Measurements from ENCODE around the gene GPR37. TPM values are rescaled to one million over a fixed set of nuclear protein-coding genes. Genes with fewer than 3 reads are reported as not detected.

The GPR37 gene
- total RNA-seq: 20.9 TPM

GRCh38 chr7:124765401-124766352 lies at the start of gene GPR37:
Gene GPR37, minus strand, starts transcription at chr7:124765792. Its CDS starts 816 bp downstream, at chr7:124764976.
- peaks cover 0 to 18% (median 15%) of the 10 kb centered on the region in 3 donors for H3K4me1 ChIP-seq (ENCODE audit: control insufficient read depth in 3 of 3, insufficient read depth in 3 of 3, low read length in 3 of 3)
- peak within 1 kb of the TSS; percentile 67 to 71 (median 69) for H3K4me3 ChIP-seq (ENCODE audit: low read length in 3 of 3)
- H3K9me3 ChIP-seq (ENCODE audit: control insufficient read depth in 3 of 3, low read length in 3 of 3): no peaks in the 10 kb centered on the region
- H3K36me3 ChIP-seq (ENCODE audit: control insufficient read depth in 3 of 3, insufficient read depth in 3 of 3, low read length in 3 of 3): no peaks in the 10 kb centered on the region
- H3K9ac ChIP-seq (ENCODE audit: low read depth in 1 of 3, low read length in 3 of 3): peak within 1 kb of the TSS; percentile 50 to 57 (median 50)
- peaks cover 22 to 32% (median 24%) of the 10 kb centered on the region in 3 donors for H3K27me3 ChIP-seq (ENCODE audit: control insufficient read depth in 3 of 3, insufficient read depth in 3 of 3, low read length in 3 of 3)
- H3K27ac ChIP-seq (ENCODE audit: low read depth, low read length): no peak within 1 kb of the TSS

- Histone ChIP-seq H3K9ac (ENCODE audit: low read depth in 1 of 3, low read length in 3 of 3) (no peak overlapping the region), H3K36me3 (ENCODE audit: control insufficient read depth in 3 of 3, insufficient read depth in 3 of 3, low read length in 3 of 3) (no peaks in the 10 kb centered on the region), H3K27me3 (ENCODE audit: control insufficient read depth in 3 of 3, insufficient read depth in 3 of 3, low read length in 3 of 3) (no peaks in the 10 kb centered on the region), H3K4me3 (ENCODE audit: low read length in 3 of 3) (no peak overlapping the region), H3K27ac (ENCODE audit: low read depth, low read length) (no peak overlapping the region), H3K4me1 (ENCODE audit: control insufficient read depth in 3 of 3, insufficient read depth in 3 of 3, low read length in 3 of 3) (no peaks in the 10 kb centered on the region), H3K9me3 (ENCODE audit: control insufficient read depth in 3 of 3, low read length in 3 of 3) (no peaks in the 10 kb centered on the region)
Measured at GRCh38 chr7:124813994-124814798, 48.6 kb upstream of the GPR37 start.

- H3K27ac ChIP-seq (ENCODE audit: low read depth, low read length): no peak overlapping the region
Measured at GRCh38 chr7:124812764-124813163, 47.2 kb upstream of the GPR37 start.

DNA sequence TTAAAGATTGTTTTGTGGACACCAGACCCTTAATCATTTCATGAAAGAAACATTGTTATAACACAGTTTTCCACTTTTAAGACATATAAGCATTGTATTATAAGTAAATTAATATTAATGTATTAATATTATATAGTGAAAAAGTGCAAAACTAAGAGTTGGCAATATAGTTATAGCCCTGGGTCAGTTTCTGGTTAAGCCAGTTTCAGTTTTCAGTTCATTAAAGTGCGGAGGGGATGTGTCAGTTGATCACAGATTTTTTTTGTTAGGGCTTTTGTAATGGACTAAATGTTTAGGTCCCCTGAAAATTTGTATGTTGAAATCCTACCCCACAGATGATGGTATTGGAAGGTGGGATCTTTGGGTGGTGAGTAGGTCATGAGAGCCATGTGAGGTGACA lies 45.7 kb upstream of the GPR37 start:
- H3K4me1 ChIP-seq (ENCODE audit: control insufficient read depth in 3 of 3, insufficient read depth in 3 of 3, low read length in 3 of 3): no peaks in the 10 kb centered on the region
- no peak overlapping the region for H3K27ac ChIP-seq (ENCODE audit: low read depth, low read length)
- H3K36me3 ChIP-seq (ENCODE audit: control insufficient read depth in 3 of 3, insufficient read depth in 3 of 3, low read length in 3 of 3): no peaks in the 10 kb centered on the region
- no peaks in the 10 kb centered on the region for H3K27me3 ChIP-seq (ENCODE audit: control insufficient read depth in 3 of 3, insufficient read depth in 3 of 3, low read length in 3 of 3)
- no peaks in the 10 kb centered on the region for H3K9me3 ChIP-seq (ENCODE audit: control insufficient read depth in 3 of 3, low read length in 3 of 3)
- no peak overlapping the region for H3K9ac ChIP-seq (ENCODE audit: low read depth in 1 of 3, low read length in 3 of 3)
- no peak overlapping the region for H3K4me3 ChIP-seq (ENCODE audit: low read length in 3 of 3)

More at GRCh38 chr7:124812764-124813163, 47.2 kb upstream of the GPR37 start:
- no peak overlapping the region for H3K4me3 ChIP-seq (ENCODE audit: low read length in 3 of 3)
- H3K4me1 ChIP-seq (ENCODE audit: control insufficient read depth in 3 of 3, insufficient read depth in 3 of 3, low read length in 3 of 3): no peaks in the 10 kb centered on the region
- no peaks in the 10 kb centered on the region for H3K36me3 ChIP-seq (ENCODE audit: control insufficient read depth in 3 of 3, insufficient read depth in 3 of 3, low read length in 3 of 3)
- no peak overlapping the region for H3K9ac ChIP-seq (ENCODE audit: low read depth in 1 of 3, low read length in 3 of 3)
- no peaks in the 10 kb centered on the region for H3K9me3 ChIP-seq (ENCODE audit: control insufficient read depth in 3 of 3, low read length in 3 of 3)
- no peaks in the 10 kb centered on the region for H3K27me3 ChIP-seq (ENCODE audit: control insufficient read depth in 3 of 3, insufficient read depth in 3 of 3, low read length in 3 of 3)

DNA sequence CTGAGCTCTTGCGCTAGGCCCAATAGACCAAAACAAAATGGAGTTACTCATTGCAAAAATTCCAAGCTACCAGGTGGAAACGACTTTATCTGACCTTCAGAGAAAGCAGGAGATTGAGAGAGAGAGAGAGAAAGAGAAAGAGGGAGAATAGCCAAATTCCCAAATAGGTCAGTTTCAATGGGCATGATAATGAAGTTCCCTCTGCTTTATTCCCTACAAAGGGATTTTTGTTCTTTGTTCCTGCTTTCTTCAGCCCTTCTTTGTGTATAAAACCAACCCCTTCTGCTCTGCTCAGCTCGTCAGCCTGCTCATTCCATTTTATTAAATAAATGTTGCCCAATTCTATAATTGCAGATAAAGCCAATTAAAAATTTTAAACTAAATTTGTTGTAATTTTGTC lies 45.0 kb upstream of the GPR37 start:
- no peaks in the 10 kb centered on the region for H3K27me3 ChIP-seq (ENCODE audit: control insufficient read depth in 3 of 3, insufficient read depth in 3 of 3, low read length in 3 of 3)
- H3K36me3 ChIP-seq (ENCODE audit: control insufficient read depth in 3 of 3, insufficient read depth in 3 of 3, low read length in 3 of 3): no peaks in the 10 kb centered on the region
- no peak overlapping the region for H3K27ac ChIP-seq (ENCODE audit: low read depth, low read length)
- H3K9ac ChIP-seq (ENCODE audit: low read depth in 1 of 3, low read length in 3 of 3): no peak overlapping the region
- no peaks in the 10 kb centered on the region for H3K9me3 ChIP-seq (ENCODE audit: control insufficient read depth in 3 of 3, low read length in 3 of 3)
- no peaks in the 10 kb centered on the region for H3K4me1 ChIP-seq (ENCODE audit: control insufficient read depth in 3 of 3, insufficient read depth in 3 of 3, low read length in 3 of 3)
- no peak overlapping the region for H3K4me3 ChIP-seq (ENCODE audit: low read length in 3 of 3)

DNA sequence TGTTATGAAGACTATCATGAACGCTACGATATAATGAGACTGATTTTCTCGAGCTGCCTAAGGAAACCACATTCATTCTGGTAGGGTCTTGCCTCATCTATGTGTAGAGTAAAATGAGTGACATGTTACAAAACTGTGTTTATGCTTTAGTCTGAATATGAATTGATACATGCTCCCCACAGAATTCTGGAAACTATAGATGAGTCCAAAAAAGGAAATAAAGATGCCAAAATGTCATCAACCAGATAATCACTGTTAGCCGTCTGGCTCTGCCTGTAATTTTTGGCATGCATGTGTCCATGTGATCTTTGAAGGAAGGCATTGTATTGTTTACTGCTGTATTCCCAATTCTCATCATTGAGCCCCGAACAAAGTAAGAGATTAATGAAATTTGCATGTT lies 42.6 kb upstream of the GPR37 start:
- no peak overlapping the region for H3K4me3 ChIP-seq (ENCODE audit: low read length in 3 of 3)
- H3K4me1 ChIP-seq (ENCODE audit: control insufficient read depth in 3 of 3, insufficient read depth in 3 of 3, low read length in 3 of 3): peaks cover 0 to 3% (median 0%) of the 10 kb centered on the region in 3 donors
- H3K27ac ChIP-seq (ENCODE audit: low read depth, low read length): no peak overlapping the region
- no peaks in the 10 kb centered on the region for H3K9me3 ChIP-seq (ENCODE audit: control insufficient read depth in 3 of 3, low read length in 3 of 3)
- H3K27me3 ChIP-seq (ENCODE audit: control insufficient read depth in 3 of 3, insufficient read depth in 3 of 3, low read length in 3 of 3): no peaks in the 10 kb centered on the region
- H3K36me3 ChIP-seq (ENCODE audit: control insufficient read depth in 3 of 3, insufficient read depth in 3 of 3, low read length in 3 of 3): no peaks in the 10 kb centered on the region
- no peak overlapping the region for H3K9ac ChIP-seq (ENCODE audit: low read depth in 1 of 3, low read length in 3 of 3)

- H3K27me3 ChIP-seq (ENCODE audit: control insufficient read depth in 3 of 3, insufficient read depth in 3 of 3, low read length in 3 of 3): no peaks in the 10 kb centered on the region
Measured at GRCh38 chr7:124801330-124801895, 35.8 kb upstream of the GPR37 start.

DNA sequence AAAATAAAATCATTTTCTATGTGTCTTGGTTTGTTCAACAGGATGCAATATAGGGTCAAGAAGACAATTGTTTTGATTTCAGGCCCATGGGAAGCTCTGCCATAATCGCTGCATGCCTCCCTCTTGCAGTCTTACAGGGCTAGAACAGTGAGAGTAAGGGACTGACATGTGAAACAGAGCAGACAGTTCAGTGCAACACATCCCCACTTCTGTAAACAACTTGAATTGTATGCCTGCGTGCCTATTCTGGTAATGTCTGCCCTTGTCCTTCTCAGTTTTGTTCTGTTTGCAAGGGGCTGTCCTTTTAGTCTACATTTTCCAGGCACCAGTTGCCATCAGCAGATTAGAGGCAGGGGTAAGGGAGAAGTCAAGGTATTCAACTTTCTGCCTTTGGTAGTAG lies 34.8 kb upstream of the GPR37 start:
- H3K4me3 ChIP-seq (ENCODE audit: low read length in 3 of 3): no peak overlapping the region
- H3K27ac ChIP-seq (ENCODE audit: low read depth, low read length): no peak overlapping the region
- H3K4me1 ChIP-seq (ENCODE audit: control insufficient read depth in 3 of 3, insufficient read depth in 3 of 3, low read length in 3 of 3): peaks cover 0 to 3% (median 0%) of the 10 kb centered on the region in 3 donors
- H3K9me3 ChIP-seq (ENCODE audit: control insufficient read depth in 3 of 3, low read length in 3 of 3): no peaks in the 10 kb centered on the region
- no peaks in the 10 kb centered on the region for H3K36me3 ChIP-seq (ENCODE audit: control insufficient read depth in 3 of 3, insufficient read depth in 3 of 3, low read length in 3 of 3)
- H3K9ac ChIP-seq (ENCODE audit: low read depth in 1 of 3, low read length in 3 of 3): no peak overlapping the region
- no peaks in the 10 kb centered on the region for H3K27me3 ChIP-seq (ENCODE audit: control insufficient read depth in 3 of 3, insufficient read depth in 3 of 3, low read length in 3 of 3)

More at GRCh38 chr7:124801330-124801895, 35.8 kb upstream of the GPR37 start:
- H3K9ac ChIP-seq (ENCODE audit: low read depth in 1 of 3, low read length in 3 of 3): no peak overlapping the region
- H3K4me1 ChIP-seq (ENCODE audit: control insufficient read depth in 3 of 3, insufficient read depth in 3 of 3, low read length in 3 of 3): peaks cover 0 to 3% (median 0%) of the 10 kb centered on the region in 3 donors
- H3K36me3 ChIP-seq (ENCODE audit: control insufficient read depth in 3 of 3, insufficient read depth in 3 of 3, low read length in 3 of 3): no peaks in the 10 kb centered on the region
- no peak overlapping the region for H3K4me3 ChIP-seq (ENCODE audit: low read length in 3 of 3)
- H3K27ac ChIP-seq (ENCODE audit: low read depth, low read length): no peak overlapping the region
- no peaks in the 10 kb centered on the region for H3K9me3 ChIP-seq (ENCODE audit: control insufficient read depth in 3 of 3, low read length in 3 of 3)

DNA sequence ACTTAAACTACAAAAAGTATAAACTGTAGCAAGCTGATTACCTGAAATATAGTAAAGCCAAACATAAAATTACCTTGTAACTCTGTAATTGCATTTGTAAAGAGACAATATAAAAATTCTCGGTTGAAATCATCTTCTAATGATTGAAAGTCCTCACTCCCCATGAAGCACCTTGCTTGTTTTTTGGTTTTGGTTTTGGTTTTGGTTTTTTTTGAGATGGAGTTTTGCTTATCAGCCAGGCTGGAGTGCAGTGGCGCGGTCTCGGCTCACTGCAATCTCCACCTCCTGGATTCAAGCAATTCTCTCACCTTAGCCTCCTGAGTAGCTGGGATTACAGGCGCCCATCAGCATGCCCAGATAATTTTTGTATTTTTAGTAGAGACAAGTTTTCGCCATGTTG lies 33.9 kb upstream of the GPR37 start:
- Histone ChIP-seq H3K4me3 (ENCODE audit: low read length in 3 of 3) (no peak overlapping the region), H3K27ac (ENCODE audit: low read depth, low read length) (no peak overlapping the region), H3K9ac (ENCODE audit: low read depth in 1 of 3, low read length in 3 of 3) (no peak overlapping the region), H3K9me3 (ENCODE audit: control insufficient read depth in 3 of 3, low read length in 3 of 3) (no peaks in the 10 kb centered on the region), H3K36me3 (ENCODE audit: control insufficient read depth in 3 of 3, insufficient read depth in 3 of 3, low read length in 3 of 3) (no peaks in the 10 kb centered on the region), H3K4me1 (ENCODE audit: control insufficient read depth in 3 of 3, insufficient read depth in 3 of 3, low read length in 3 of 3) (no peaks in the 10 kb centered on the region), H3K27me3 (ENCODE audit: control insufficient read depth in 3 of 3, insufficient read depth in 3 of 3, low read length in 3 of 3) (no peaks in the 10 kb centered on the region)

Measured in skeletal muscle tissue (tissue), 4 donors.